Activated naive CD4-positive, alpha-beta T cell (primary cell): ENCODE data around the gene ZNF560.
A peak's percentile ranks its signal among the peaks of the same experiment; 100 is the strongest.
"Not testable (repeated sequence)": the region's sequence is repeated elsewhere in the genome, so short reads cannot be mapped to it uniquely, and the experiment has no call there.

Experiments used
- DNase-seq, 4 experiments: peaks; one replicate each; lab custom pipeline; 2025; lab: John Stamatoyannopoulos, UW

Gene ZNF560

DNA sequence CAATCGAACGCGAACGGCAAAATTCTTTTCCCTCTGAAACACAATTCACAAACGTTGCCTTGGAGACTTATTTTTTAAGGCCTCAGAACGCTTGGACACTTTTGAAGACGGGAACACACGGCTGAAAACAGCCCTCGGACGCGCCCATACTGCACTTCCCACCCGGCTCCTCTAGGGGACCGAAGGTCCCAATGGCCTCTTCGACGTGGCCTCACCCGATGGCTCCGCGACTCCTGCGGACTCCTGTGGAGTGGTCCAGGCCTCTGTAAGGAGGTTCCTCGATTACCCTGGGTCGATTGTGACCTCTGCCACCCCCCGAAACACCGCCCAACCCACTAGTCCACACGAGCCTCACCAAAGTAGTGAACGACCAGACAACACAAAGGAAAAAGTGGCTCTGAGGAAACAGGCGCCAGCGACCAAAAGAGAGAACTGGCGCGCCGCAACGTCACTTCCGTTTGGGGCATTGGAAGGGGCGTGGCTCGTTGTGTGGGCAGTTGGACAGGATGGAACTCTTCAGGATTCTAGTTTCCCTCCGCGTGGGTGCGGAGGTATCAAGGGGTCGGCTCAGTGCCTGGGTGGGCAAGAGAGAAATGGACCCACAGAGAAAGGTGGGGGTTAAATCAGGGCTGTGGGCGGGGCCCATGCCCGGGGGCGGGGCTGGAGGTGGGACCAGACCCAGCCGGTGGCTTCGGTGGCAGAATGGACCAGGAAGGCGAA lies at the start of gene ZNF560:
Gene ZNF560, minus strand, starts transcription at position 434 of the 720 bp plus-strand sequence. CDS start 23,303 bp downstream, outside the sequence.
- DNase-seq = no peak

DNA sequence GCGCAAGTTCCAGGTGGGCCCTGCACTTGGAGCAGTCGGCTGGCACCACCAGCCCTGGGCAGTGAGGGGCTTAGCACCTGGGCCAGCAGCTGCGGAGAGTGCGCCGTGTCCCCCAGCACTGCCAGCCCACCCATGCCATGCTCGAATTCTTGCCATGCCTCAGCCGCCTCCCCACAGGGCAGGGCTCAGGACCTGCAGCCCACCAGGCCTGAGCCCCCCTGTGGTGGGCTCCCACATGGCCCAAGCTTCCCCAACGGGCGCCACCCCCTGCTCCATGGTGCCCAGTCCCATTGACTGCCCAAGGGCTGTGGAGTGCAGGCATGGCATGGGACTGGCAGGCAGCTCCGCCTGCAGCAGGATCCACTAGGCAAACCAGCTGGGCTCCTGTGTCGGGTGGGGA lies 49.5 kb upstream of the ZNF560 start:
- DNase-seq = no peak

DNA sequence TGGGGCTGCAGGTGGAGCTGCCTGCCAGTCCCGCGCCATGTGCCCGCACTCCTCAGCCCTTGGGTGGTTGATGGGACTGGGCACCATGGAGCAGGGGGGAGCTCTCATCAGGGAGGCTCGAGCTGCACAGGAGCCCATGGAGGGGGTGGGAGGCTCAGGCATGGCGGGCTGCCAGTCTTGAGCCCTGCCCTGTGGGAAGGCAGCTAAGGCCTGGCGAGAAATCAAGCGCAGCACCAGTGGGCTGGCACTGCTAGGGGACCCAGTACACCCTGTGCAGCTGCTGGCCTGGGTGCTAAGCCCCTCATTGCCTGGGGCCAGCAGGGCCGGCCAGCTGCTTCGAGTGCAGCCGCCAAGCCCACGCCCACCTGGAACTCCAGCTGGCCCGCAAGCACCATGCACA lies 42.9 kb upstream of the ZNF560 start:
- not testable (repeated sequence) for DNase-seq

DNA sequence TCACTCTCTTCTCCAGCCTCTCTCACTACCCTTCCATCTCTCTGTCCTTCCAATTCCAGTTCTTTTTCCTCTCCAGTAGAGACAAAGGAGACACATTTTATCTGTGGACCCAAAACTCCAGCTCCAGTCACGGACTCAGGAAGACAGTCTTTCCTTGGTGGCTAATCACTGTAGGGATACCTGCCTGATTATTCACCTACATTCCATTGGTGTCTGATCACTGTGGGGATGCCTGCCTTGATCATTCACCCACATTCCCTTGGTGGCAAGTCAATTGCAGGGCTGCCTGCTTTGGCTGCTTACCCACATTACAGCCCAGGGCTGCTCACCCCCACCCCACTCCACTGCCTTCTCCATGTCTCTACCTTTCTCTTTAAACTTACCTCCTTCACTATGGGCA lies 41.5 kb upstream of the ZNF560 start:
- DNase-seq = not testable (repeated sequence)

DNA sequence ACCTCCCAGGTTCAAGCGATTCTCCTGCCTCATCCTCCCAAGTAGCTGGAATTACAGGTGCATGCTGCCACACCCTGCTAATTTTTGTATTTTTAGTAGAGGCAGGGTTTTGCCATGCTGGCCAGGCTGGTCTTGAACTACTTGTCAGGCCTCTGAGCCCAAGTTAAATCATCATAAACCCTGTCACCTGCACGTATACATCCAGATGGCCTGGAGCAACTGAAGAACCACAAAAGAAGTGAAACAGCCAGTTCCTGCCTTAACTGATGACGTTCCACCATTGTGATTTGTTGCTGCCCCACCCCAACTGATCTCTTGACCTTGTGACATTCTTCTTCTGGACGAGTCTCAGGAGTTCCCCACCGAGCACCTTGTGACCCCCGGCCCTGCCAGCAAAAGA lies 40.8 kb upstream of the ZNF560 start:
- not testable (repeated sequence) for DNase-seq

DNA sequence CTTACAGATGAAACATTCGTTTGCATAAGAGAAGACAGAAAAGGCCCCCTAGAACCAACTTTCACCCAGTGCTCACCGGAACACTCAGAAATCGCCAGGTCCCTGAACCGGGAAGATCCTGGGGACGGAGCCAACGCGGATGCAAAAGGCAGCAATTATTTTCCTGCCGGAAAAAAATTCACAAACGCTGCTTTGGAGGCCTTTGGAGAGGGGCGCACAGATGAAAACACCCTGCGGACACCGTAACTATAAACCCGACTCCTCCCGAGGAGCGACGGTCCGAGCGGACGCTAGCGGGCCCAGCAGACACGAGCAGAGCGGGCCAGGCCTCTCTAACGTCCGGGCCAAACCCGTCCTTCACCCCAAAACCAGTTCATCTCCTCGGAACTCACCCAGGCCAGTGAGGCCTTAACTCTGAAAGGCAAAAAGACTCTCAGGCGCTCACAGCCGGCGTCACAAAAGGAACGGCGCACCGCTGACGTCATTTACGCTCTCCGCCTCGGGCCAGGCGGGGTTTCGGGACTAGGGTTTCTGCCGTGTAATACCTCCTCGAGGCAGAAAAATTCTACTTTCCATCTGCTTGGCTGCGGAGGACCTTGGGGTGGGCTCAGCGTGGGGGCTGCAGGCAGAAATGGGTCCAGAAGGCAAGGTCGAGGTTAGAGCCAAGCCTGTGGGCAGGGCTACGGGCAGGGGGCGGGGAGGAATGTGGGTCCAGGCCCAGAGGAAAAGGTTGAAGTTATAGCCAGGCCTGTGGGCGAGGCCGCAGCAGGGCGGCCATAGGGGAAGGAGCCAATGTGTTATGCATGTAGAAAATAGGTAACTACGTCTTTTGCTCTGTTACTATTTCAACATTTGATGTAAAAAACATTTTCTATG lies 40.0 kb upstream of the ZNF560 start, which contains the start of gene ZNF426:
Gene ZNF426, minus strand, starts transcription at position 463 of the 876 bp plus-strand sequence. CDS start 2,413 bp downstream, outside the sequence.
- peak; percentile 55 to 77 (median 66) for DNase-seq

DNA sequence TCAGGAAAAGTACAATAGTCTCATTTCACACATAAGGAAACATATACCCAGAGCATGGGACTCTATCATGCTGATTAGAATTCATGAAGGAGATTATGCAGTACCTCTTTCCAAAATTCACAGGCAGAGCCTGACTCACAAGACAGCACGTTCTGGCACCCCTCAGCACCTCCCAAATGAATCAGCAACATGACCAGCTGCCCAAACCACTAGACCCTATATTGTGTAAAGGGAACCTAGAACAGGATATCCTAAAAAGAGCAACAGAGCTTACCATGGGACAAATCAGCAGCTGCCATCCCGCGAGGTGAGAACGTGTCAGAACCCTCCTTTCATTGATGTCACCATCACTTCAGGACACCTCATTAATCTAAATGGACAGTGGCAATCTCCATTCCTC lies 37.5 kb upstream of the ZNF560 start:
- DNase-seq = no peak

DNA sequence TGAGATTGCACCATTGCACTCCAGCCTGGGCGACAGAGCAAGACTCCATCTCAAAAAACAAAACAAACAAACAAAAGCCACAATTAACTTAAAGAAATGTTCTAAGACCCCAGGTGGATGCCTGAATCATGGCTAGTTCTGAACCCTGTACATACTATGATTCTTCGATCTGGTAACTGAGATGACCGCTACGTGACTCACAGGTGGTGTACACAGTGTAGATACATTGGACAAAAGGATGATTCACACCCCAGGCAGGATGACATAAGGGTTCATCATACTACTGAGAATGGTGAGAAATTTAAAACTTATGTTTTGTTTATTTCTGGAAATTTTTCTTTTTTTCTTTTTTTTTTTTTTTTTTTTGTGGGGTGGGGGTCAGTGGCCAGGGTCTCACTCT lies 33.5 kb upstream of the ZNF560 start:
- no peak for DNase-seq

DNA sequence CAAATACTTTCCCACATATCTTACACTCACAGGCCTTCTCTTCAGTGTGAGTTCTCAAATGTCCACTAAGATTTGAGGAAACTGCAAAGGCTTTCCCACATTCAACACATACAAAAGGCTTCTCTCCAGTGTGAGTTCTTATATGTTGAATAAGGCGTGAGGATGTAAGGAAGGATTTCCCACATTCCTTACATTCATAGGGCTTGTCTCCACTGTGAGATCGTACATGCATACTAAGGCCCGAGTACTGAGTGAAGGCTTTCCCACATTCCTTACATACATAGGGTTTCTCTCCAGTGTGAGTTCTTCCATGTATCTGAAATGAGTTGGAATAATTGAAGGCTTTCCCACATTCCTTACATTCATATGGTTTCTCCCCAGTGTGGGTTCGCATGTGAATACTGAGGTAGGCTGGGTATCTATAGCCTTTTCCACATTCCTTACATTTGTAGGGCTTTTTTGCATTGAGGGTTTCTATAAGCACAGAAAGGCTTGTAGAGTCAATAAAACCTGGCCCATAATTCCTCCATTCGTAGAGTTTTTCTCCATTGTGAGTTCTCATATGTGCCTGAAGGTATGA lies 30.4 kb upstream of the ZNF560 start:
- DNase-seq = no peak

DNA sequence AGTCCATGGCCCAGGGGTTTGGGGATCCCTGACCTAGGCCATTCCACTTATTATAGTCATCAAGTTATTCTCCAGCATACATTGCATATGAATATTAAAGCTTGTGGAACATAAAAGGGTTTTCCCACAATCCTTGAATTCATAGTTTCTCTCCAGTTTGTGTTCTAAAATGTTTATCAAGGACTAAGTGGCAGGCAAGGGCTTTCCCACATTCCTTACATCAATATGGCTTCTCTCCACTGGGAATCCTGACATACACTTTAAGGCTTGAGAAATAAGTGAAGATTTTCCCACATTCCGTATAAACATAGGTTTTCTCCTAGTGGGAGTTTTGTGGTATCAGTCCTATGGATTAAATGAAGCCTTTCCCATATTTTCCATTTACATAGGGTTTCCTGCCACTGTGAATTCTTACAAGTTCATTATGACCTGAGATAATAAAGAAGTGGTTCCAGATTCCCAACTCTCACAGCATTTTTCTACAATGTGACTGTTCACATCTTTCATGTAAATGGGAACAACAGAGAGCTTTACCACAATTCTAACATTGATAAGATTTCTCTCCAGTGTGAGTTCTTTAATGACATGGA lies 25.6 kb upstream of the ZNF560 start:
- DNase-seq = no peak

DNA sequence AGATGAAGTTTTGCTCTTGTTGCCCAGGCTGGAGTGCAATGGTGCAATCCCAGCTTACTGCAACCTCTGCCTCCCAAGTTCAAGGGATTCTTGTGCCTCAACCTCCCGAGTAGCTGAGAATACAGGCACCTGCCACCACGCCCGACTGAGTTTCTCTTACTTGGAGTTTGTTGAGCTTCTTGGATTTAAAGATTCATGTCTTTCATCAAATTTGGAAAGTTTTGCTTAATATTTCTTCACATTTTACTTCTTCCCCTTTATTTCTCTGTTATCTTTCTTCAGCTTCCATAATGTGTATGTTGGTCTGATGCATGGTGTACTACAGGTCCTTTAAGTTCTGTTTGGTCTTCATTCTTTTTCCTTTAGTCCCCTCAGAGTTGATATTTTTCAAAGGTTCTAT lies 8.9 kb upstream of the ZNF560 start:
- DNase-seq = no peak

DNA sequence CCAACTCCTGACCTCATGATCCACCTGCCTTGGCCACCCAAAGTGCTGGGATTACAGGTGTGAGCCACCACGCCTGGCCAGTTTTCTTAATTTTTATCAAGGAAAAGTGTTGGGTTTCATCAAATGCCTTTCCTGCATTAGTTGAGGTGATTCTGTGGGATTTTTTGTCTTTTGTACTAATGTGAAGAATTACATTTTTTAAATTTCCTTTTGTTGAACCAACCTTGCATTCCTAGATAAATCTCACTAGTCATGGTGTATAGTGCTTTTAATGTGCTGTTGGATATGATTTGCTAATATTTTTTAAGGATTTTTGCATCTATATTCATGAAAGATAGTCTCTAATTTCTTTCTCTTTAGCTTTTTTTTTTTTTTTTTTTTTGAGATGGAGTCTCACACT lies 2.4 kb upstream of the ZNF560 start:
- DNase-seq = no peak

DNA sequence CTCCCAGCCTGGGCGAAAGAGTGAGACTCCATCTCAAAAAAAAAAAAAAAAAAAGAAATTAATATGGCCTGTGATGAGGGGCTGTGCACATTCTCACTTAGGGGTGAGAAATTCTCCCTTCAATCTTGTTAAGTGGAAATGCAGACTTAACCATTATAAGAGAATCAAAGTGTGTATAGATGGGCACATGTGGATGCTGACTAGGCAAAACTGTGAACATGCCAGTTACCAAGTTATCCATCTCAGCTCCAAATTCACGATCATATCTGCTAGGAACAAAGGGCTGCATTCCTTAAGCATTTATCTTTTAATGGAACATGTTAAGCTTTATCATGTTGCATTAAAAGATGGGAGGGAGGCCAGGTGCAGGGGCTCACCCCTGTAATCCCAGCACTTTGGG lies 4.3 kb downstream of the ZNF560 start:
- no peak for DNase-seq

DNA sequence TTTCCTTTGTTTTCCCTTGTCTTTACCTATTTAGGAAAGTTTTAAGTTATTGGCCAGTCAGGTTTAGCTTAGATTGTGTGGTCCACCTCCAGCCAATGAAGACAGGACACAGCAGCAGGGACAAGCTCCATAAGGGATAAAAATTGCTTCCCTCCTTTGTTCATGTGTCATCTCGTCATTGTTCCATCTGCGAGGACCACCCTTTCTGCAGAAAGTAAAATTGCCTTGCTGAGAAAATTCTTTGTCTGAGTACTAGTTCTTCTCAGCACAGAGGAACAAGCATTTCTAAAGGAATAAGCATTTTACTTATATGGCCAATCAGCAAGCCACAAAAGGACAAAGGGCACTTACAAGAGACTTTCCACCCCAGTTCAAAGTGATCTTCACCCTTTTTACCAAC lies 11.4 kb downstream of the ZNF560 start:
- no peak for DNase-seq

DNA sequence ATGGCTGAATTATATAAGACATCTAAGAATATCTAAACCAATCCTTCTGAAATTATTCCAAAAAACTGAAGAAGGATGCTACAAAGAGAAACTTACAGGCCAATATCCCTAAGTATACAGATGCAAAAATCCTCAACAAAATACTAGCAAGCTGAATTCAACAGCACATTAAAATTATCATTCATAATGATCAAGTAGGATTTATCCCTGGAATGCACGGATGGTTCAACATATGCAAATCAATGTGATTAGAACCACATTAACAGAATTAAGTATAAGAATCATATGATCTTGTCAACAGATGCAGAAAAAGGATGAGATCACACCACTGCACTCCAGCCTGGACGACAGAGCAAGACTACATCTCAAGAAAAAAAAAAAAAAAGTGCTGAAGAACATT lies 13.3 kb downstream of the ZNF560 start:
- no peak for DNase-seq

DNA sequence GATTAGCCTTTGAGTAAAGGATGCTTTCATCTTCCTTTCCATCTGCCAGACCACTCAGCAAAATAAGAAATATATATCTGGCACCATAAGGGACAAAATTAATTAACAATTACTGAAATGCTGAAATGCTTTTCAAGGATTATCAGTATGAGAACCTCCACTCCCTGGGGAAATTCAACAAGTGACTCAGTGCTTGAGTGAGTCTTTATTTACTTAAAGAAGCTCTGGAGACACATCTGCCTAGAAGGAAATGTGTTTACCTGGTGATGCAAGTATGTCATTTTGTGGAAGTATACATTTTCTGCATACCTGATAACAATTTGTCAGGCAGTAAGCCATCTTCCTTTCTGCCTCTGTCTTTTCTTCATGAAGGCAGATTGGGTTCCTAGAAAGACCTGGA lies 23.4 kb downstream of the ZNF560 start:
- DNase-seq = no peak

DNA sequence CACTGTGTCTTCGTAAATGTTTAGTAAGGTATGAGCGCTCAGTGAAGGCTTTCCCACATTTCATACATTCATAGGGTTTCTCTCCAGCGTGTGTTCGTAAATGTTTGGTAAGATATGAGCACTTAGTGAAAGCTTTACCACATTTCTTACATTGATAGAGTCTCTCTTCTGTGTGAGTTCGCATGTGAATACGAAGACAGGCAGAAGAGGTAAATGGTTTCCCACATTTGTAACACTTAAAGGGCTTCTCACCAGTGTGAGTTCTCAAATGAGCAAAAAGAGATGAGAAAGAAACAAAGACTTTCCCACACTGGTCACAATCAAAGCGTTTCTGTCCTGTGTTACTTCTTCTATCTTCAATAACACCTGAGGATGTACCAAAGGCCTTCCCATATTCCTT lies 31.3 kb downstream of the ZNF560 start:
- no peak for DNase-seq

DNA sequence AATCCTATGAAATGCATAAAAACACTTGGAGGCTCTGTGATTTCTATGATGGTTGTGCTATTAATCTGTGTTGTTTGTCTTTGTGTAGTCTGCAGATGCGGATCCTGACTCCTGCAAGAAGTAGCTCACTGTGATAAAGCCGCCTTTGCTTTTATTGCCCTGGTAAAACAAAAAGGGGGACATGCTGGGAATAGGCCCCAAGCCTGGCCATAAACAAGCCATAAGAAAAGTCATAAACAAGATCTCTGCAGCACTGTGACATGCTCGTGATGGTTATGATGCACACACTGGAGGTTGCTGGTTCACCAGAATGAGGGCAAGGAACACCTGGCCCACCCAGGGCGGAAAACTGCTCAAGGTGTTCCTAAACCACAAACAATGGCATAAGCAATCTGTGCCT lies 36.5 kb downstream of the ZNF560 start:
- no peak for DNase-seq

DNA sequence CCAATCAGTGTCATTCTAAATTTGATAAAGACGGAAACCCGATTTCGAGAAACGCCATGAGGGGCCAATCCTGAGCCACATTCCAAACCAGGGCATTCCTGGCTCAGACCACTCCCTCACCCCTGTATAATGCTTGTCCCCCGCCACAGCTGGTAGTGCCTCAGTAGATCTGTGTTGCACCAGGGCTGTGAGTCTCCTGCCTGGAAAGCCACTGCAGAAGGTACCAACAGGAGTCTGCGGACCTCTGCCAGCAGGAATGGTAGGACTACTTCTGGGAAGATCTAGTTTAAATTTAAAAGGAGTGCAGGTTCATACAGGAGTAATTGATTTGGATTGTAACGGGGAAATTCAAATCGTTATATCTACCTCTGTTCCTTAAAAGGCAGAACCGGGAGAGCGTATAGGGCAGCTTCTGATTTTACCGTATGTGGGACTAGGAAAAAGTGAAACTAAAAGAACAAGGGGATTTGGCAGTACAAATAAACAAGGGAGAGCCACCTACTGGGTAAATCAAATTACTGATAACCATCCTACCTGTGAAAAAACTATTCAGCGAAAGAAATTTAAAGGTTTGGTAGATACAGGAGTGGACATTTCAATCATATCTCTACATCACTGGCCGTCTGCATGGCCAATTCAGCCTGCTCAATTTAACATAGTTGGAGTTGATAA lies 42.3 kb downstream of the ZNF560 start:
- DNase-seq = no peak

DNA sequence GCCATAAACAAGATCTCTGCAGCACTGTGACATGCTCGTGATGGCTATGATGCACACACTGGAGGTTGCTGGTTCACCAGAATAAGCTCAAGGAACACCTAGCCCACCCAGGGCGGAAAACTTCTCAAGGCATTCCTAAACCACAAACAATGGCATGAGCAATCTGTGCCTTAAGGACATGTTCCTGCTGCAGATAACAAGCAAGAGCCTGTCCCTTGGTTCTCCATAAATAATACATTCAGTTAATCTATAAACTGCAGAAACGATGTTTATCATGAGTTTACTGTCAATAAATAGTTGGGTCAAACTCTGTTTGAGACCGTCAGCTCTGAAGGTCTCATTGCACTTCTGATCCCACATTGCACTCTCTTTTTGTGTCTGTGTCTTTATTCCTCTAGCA lies 44.5 kb downstream of the ZNF560 start:
- DNase-seq = no peak

DNA sequence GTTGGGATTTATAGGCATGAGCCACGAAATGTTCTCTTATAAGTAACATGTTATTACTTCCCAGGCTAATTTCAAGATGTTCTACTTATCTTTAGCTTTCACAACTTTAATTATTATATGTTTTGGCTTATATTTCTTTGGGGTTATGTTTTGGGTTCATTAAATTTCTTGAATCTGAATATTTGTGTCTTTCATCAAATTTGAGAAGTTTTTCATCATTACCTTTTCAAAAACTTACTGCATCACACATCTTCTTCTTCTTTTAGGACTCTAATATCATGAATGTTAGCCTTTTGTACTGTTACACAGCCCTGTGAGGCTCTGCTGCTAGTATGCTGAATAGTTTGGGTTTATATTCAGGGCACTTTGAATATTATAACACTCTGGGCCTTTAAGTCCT lies 53.4 kb downstream of the ZNF560 start:
- DNase-seq = no peak

DNA sequence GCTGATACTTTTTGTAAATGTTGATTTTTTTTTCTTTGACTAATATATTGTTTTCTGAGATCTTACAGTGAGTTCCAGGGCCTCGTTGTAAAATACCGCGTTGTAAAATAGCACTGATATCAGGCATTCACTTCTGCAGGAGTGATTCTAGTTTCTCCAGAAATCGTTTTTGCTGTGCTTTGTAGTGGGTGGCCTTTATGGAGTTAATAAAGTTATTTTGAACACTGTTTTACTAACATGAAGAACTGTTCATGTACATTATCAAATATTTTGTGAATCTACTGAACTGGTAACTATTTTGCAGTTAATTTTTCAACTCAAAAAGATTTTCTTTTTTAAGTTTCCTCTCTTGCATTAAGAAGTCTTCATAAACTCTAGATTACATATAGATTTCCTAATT lies 62.1 kb downstream of the ZNF560 start:
- no peak for DNase-seq
